GM18499 (cell line): ENCODE measurements around the gene TRAK1.

Experiments
- ATAC-seq: cut with Tn5 transposase; IDR thresholded peaks from one replicate; pipeline ENCODE4 v1.9.1; 2021; ENCODE audit warnings: moderate number of reproducible peaks; ENCODE audit not compliant: insufficient read depth, unreplicated experiment

TRAK1 gene

GRCh38 chr3:42195879-42196330, 104.7 kb downstream of the TRAK1 start:
- ATAC-seq = peak; percentile 54

GRCh38 chr3:42198709-42199108, 107.6 kb downstream of the TRAK1 start:
- no peak for ATAC-seq

- no peak for ATAC-seq
Measured at GRCh38 chr3:42202217-42202865, 111.2 kb downstream of the TRAK1 start.

- ATAC-seq = no peak
Measured at GRCh38 chr3:42204867-42205599, 113.9 kb downstream of the TRAK1 start.

GRCh38 chr3:42205800-42206514, 114.8 kb downstream of the TRAK1 start:
- ATAC-seq = no peak

GRCh38 chr3:42209917-42210316, 118.8 kb downstream of the TRAK1 start:
- no peak for ATAC-seq

GRCh38 chr3:42210726-42211125, 119.6 kb downstream of the TRAK1 start:
- no peak for ATAC-seq

- no peak for ATAC-seq
Measured at GRCh38 chr3:42213417-42213816, 122.3 kb downstream of the TRAK1 start.

GRCh38 chr3:42214064-42214463, 122.9 kb downstream of the TRAK1 start:
- no peak for ATAC-seq

GRCh38 chr3:42214565-42215283, 123.6 kb downstream of the TRAK1 start:
- no peak for ATAC-seq

GRCh38 chr3:42216302-42216701, 125.1 kb downstream of the TRAK1 start:
- peak; percentile 81 for ATAC-seq

- ATAC-seq = no peak
Measured at GRCh38 chr3:42216931-42217333, 125.8 kb downstream of the TRAK1 start.

- no peak for ATAC-seq
Measured at GRCh38 chr3:42220436-42221121, 129.4 kb downstream of the TRAK1 start.

- no peak for ATAC-seq
Measured at GRCh38 chr3:42222942-42223693, 132.0 kb downstream of the TRAK1 start.

GRCh38 chr3:42224178-42224577, 133.0 kb downstream of the TRAK1 start:
- ATAC-seq = no peak

GRCh38 chr3:42224658-42225421, 133.7 kb downstream of the TRAK1 start:
- ATAC-seq = no peak

- no peak for ATAC-seq
Measured at GRCh38 chr3:42225486-42226363, 134.6 kb downstream of the TRAK1 start.
